Brain microvascular endothelial cell (primary cell): ENCODE measurements around the gene PAQR5.
"Not testable (repeated sequence)": the region's sequence is repeated elsewhere in the genome, so short reads cannot be mapped to it uniquely, and the experiment has no call there.

Experiments used
- DNase-seq: peaks from one replicate; pipeline ENCODE4 v3.0.0-alpha.2; 2020
- H3K27ac ChIP-seq: fragments of 250-450 bp; sonication (Bioruptor Pico); 2 replicates; pipeline ENCODE4 v1.5.1; 2020; ENCODE audit warnings: mild to moderate bottlenecking, moderate library complexity
- H3K27me3 ChIP-seq: fragments of 250-450 bp; sonication (Bioruptor Pico); replicated peaks from 2 replicates; pipeline ENCODE4 v1.5.1; 2020; ENCODE audit warnings: mild to moderate bottlenecking
- H3K36me3 ChIP-seq: fragments of 250-450 bp; sonication (Bioruptor Pico); replicated peaks from 2 replicates; pipeline ENCODE4 v1.5.1; 2020; ENCODE audit warnings: mild to moderate bottlenecking
- H3K4me3 ChIP-seq: 2 replicates; pipeline ENCODE4 v1.5.1; 2011; ENCODE audit warnings: low read depth, mild to moderate bottlenecking, control low read depth, low read length, moderate library complexity
- CTCF ChIP-seq: IDR thresholded peaks from 2 replicates; pipeline ENCODE4 v1.5.1; 2011; ENCODE audit warnings: low read depth, mild to moderate bottlenecking, moderate library complexity, low read length, control low read depth, inconsistent platforms; ENCODE audit errors: missing control alignments
- in situ Hi-C: cut with HindIII; loops from 2 replicates; pipeline ENCODE4 v1.10.0; 2017; ENCODE audit warnings: low sequenced_read_pairs, low pct_ligation_motif_present

PAQR5 gene

GRCh38 chr15:69337138-69337537 is 38.4 kb downstream of the PAQR5 start:
- in situ Hi-C loops: no loop called here
- no peaks in the 10 kb centered on the region for H3K36me3 ChIP-seq
- H3K27me3 ChIP-seq: no peaks in the 10 kb centered on the region
- H3K27ac ChIP-seq: no peak overlapping the region
- TF ChIP-seq CTCF: no peak
- no peak overlapping the region for H3K4me3 ChIP-seq
- DNase-seq: no peak

GRCh38 chr15:69338535-69339213 is 40.0 kb downstream of the PAQR5 start:
- Histone ChIP-seq H3K27me3 (no peaks in the 10 kb centered on the region), H3K4me3 (no peak overlapping the region), H3K27ac (no peak overlapping the region), H3K36me3 (no peaks in the 10 kb centered on the region)
- DNase-seq: no peak
- in situ Hi-C loops: no loop called here
- no peak for TF ChIP-seq CTCF

- in situ Hi-C loops, H3K36me3 ChIP-seq, H3K4me3 ChIP-seq, H3K27ac ChIP-seq, DNase-seq, H3K27me3 ChIP-seq: not testable (repeated sequence)
These were observed 40.5 kb downstream of the PAQR5 start for GRCh38 chr15:69339214-69339543.

- in situ Hi-C loops: no loop called here
- no peak overlapping the region for H3K27ac ChIP-seq
- no peak overlapping the region for H3K4me3 ChIP-seq
These were observed 41.7 kb downstream of the PAQR5 start for GRCh38 chr15:69340243-69340900.

GRCh38 chr15:69341356-69341755 is 42.6 kb downstream of the PAQR5 start:
- Histone ChIP-seq H3K27ac (no peak overlapping the region), H3K4me3 (no peak overlapping the region), H3K27me3 (no peaks in the 10 kb centered on the region), H3K36me3 (no peaks in the 10 kb centered on the region)
- in situ Hi-C loops: no loop called here
- no peak for DNase-seq
- no peak for TF ChIP-seq CTCF

More at GRCh38 chr15:69340243-69340900, 41.7 kb downstream of the PAQR5 start:
- no peak for TF ChIP-seq CTCF
- no peaks in the 10 kb centered on the region for H3K27me3 ChIP-seq
- H3K36me3 ChIP-seq: no peaks in the 10 kb centered on the region
- no peak for DNase-seq

- no peak overlapping the region for H3K4me3 ChIP-seq
- no peaks in the 10 kb centered on the region for H3K27me3 ChIP-seq
- H3K36me3 ChIP-seq: no peaks in the 10 kb centered on the region
- in situ Hi-C loops: no loop called here
- DNase-seq: no peak
- no peak overlapping the region for H3K27ac ChIP-seq
- TF ChIP-seq CTCF: no peak
These were observed 43.9 kb downstream of the PAQR5 start for GRCh38 chr15:69342460-69343076.
